ENCODE results near the gene C12orf43.

DNA sequence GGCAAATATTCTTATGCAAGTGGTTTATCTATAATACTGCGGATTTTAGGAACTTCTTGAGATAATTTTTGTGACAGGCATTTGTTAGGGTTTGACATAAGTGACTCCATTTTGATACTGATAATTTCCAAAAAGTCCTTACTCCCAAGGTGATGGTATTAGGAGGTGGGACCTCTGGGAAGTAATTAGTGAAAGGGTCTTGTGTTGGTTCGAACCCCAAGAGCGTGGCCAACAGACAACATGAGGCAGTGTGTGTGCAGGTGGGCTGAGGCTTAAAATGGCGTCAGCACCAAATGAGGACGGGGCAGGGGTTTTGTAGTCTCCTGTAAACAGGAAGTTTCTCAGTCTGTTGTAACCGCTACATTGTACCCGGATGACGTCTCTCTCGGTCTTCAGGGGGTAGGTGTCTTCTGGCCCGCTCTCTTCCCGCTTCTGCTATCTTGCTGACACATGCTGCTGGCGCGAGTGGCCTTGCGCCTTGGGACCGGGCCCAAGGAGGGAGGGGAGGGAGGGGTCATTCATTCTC lies 1.7 kb upstream of the C12orf43 start:
- TF ChIP-seq ZFP3 (CRISPR knock-in tag; IDR thresholded peaks at IDR 0.05) (no peak), PPARA (CRISPR knock-in tag; IDR thresholded peaks at IDR 0.05; ENCODE audit: borderline replicate concordance) (no peak), ARNTL (CRISPR knock-in tag; IDR thresholded peaks at IDR 0.05; ENCODE audit: borderline replicate concordance, low read depth) (no peak), ISL1 (CRISPR knock-in tag; IDR thresholded peaks at IDR 0.05) (no peak), OSR1 (CRISPR knock-in tag; IDR thresholded peaks at IDR 0.05) (no peak), ZNF70 (CRISPR knock-in tag; IDR thresholded peaks at IDR 0.05) (no peak), SNAI2 (CRISPR knock-in tag; IDR thresholded peaks at IDR 0.05) (no peak), TOX (CRISPR knock-in tag; IDR thresholded peaks at IDR 0.05; ENCODE audit: borderline replicate concordance) (no peak), ESRRG (CRISPR knock-in tag; IDR thresholded peaks at IDR 0.05) (no peak), RARB (CRISPR knock-in tag; IDR thresholded peaks at IDR 0.05) (no peak)
- TF ChIP-seq, protein P1, sequence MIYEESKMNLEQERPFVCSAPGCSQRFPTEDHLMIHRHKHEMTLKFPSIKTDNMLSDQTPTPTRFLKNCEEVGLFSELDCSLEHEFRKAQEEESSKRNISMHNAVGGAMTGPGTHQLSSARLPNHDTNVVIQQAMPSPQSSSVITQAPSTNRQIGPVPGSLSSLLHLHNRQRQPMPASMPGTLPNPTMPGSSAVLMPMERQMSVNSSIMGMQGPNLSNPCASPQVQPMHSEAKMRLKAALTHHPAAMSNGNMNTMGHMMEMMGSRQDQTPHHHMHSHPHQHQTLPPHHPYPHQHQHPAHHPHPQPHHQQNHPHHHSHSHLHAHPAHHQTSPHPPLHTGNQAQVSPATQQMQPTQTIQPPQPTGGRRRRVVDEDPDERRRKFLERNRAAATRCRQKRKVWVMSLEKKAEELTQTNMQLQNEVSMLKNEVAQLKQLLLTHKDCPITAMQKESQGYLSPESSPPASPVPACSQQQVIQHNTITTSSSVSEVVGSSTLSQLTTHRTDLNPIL (CRISPR knock-in tag; IDR thresholded peaks at IDR 0.05; ENCODE audit: low read depth): no peak
- TF ChIP-seq, protein P2, sequence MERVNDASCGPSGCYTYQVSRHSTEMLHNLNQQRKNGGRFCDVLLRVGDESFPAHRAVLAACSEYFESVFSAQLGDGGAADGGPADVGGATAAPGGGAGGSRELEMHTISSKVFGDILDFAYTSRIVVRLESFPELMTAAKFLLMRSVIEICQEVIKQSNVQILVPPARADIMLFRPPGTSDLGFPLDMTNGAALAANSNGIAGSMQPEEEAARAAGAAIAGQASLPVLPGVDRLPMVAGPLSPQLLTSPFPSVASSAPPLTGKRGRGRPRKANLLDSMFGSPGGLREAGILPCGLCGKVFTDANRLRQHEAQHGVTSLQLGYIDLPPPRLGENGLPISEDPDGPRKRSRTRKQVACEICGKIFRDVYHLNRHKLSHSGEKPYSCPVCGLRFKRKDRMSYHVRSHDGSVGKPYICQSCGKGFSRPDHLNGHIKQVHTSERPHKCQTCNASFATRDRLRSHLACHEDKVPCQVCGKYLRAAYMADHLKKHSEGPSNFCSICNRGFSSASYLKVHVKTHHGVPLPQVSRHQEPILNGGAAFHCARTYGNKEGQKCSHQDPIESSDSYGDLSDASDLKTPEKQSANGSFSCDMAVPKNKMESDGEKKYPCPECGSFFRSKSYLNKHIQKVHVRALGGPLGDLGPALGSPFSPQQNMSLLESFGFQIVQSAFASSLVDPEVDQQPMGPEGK (CRISPR knock-in tag; IDR thresholded peaks at IDR 0.05; ENCODE audit: borderline replicate concordance): no peak
- TF ChIP-seq, protein P3, sequence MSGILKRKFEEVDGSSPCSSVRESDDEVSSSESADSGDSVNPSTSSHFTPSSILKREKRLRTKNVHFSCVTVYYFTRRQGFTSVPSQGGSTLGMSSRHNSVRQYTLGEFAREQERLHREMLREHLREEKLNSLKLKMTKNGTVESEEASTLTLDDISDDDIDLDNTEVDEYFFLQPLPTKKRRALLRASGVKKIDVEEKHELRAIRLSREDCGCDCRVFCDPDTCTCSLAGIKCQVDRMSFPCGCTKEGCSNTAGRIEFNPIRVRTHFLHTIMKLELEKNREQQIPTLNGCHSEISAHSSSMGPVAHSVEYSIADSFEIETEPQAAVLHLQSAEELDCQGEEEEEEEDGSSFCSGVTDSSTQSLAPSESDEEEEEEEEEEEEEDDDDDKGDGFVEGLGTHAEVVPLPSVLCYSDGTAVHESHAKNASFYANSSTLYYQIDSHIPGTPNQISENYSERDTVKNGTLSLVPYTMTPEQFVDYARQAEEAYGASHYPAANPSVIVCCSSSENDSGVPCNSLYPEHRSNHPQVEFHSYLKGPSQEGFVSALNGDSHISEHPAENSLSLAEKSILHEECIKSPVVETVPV (CRISPR knock-in tag; IDR thresholded peaks at IDR 0.05): no peak

All from SK-N-SH treated with all-trans-retinoic acid at 6 μM for 48 hours (cell line).